HG02798 (cell line): ENCODE results near the gene CAPN10.

Source experiments
- ATAC-seq: cut with Tn5 transposase; IDR thresholded peaks from one replicate; pipeline ENCODE4 v1.9.1; 2021; ENCODE audit warnings: mild to moderate bottlenecking; ENCODE audit not compliant: unreplicated experiment, poor library complexity

The CAPN10 gene

DNA sequence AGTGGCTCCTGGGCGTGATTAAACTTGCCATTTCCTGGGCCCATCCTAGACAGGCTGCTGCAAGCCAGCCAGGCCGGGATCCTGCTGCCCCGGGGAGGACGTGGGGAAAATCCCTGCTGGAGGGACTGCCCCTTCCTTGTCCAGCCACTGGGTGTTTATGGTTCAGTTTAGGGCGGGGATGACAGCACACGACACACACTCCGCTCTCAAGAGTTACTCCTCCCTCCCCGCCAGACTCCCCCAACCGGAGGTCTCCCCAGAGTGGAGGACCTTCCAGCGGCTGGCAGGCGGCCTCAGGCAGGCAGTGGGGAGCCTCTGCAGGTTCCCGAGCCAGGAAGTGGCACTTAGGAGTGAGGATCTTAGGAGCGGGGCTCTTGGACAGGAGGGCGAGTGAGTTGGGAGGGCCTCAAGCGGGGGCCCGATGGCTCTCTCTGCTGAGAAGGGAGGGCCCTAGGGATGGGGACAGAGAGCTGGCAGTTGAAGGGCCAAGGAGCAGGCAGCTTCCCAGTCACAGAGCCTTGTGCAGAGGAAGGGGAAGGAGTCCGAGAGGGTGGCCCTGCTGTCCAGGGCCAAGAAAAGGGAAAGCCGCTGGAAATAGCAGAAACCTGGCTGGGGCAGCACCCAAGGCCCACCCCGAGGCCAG is 33.1 kb downstream of the CAPN10 start:
- ATAC-seq = no peak

DNA sequence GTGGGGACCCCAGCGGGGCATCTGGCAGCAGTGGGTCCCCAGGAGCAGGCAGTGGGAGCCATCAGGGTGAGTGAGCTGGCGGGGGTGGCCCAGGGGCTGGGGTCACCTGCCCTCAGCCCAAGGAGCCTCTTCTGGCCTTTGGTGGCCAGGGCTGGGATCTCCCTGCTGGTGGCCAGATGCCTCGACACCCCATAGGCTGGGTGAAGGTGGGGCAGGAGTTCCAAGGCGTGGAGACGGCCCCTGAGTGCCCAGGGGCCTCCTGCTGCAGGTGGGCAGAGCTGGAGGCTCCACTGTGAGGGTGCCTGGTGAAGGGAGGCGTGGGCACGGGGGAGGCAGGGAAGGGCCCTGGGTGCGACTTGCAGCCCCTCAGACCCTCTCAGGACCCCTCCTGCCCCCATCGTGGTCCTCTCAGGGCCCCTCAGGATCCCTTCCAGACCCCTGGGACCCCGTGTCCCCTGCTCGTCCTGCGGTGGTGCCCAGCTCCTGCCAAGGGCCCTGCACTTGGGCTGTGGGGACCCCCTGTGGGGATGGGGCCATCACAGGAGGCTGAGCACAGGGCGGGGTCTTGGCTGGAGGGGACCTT is 33.7 kb downstream of the CAPN10 start:
- no peak for ATAC-seq

DNA sequence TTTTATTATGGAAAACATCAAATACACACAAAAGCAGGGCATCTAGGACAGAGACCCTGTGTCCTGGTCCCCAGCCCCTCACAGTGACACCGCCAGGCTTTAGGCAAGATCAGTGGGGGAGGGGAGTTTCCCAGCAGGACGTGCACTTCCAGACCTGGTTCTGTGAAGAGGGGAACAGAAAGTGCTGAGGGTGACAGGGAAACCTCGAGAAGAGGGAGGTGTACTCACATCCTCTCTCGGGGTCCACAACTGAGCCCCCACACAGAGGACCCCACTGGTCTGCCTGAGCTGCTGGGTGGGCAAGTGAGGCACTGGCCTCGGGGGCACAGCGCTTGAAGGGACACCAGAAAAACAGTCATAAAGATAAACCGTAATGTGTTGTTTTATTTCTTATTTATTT is 34.3 kb downstream of the CAPN10 start:
- ATAC-seq = no peak

DNA sequence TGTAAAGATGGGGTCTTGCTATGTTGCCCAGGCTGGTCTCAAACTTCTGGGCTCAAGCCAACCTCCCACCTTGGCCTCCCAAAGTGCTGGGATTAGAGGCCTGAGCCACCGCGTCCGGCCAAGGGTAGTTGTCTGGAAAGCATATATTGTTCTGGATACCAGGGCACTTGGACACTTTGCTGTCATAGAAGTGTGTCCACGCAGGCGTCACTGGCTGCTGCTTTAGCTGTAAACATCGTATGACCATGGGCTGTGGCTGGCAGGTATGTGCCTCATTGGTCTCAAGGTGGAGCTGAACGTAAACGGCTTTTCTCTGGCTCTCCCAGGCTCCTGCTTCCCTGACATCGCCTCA is 35.5 kb downstream of the CAPN10 start:
- ATAC-seq = no peak

DNA sequence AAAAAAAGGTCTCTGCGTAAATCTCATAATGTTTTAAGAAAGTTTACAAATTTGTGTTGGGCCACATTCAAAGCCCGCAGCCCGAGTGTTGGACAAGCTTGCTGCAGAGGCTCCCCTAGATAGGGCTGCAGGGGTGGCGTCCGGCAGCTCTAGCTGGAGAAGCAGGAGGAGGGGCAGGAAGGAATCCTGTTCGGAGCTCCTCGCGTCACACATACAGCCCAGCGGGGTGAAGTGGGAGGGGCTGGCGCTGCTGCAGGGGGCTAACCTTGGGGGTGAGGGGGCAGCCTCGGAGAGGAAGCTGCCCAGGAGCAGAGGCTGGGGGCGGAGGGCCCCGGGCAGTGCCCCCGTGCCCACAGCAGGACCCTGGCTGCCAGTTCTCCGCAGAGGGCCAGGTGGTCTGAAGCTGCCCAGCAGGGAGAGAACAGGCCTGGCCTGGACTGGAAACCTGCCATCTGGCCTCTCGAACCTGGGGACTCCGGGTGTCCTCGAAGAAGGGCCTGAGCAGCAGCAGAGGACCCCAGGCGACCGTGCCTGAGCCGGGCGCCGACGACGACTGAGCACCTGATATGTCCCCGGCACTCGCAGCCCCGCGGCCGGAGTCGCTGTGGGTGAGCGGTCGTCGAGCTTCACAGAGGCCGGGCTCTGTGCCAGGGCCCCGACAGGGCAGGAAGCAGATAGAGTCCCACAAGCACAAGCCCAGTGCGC is 36.1 kb downstream of the CAPN10 start:
- ATAC-seq = no peak

DNA sequence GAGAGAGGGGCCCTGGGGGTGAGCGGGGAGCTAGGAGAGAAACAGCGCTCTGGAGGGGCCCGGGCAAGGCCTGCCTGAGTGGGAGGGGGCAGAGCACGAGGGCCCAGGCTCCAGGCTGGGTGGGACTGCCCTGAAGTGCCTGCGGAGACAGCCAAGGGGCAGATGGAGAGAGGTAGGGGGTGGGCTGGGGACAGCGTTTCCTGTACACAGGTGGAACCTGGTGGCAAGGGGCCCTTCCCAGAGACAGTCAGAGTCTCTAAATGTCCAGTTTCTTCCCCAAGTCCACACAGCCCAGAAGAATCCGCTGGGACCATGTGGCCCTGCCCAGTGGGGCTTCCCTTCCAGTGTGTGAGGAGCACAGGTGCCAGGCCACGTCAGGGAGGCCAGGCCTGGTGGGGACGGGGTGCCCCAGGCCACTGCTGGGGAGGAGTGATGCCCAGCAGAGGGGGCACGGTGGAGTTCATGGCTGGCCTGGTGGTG is 37.0 kb downstream of the CAPN10 start:
- ATAC-seq = no peak

DNA sequence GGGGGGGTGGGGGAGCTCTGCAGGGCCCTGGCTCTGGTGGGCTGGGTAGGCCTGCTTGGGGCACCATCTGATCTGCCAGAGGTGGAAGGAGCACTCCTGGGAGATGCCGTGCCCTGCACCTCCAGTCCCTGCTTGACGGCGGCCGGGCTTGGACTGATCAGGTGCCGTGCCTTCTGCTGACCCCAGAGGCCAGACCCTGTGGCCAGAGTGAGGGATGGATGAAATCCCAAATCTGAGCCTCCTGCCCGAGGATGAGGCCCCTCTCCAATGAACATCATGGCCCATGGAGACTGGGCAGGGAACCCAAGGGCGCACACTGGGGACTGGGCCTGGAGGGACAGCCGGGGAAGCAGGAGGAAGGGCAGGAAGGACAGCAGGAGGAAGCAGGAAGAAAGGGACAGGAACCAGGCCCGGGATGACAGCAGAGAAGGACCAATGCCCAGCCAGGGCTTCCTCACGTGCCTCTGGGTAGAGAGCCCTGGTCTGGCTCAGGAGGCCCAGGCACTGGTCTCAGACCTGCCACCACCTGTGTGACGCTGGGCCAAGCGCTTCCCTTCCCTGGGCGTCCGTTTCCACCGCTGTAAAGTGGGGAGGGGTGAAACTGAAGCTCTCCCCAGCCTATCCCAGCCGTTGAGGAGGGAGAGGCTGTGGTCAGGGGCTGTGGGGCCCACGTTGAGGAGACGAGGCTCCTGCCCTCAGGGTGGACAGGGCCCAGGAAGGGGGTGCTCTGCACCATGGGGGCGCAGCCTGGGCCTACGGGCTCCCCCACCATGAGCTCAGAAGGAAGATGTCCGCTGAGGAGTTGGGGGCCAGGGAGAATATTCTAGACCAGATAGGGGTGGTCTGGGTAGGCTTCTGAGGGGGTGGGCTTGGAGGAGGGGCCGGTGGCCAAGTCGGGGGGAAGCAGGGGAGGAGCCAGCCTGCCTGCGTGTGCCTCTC is 37.7 kb downstream of the CAPN10 start:
- ATAC-seq = no peak

DNA sequence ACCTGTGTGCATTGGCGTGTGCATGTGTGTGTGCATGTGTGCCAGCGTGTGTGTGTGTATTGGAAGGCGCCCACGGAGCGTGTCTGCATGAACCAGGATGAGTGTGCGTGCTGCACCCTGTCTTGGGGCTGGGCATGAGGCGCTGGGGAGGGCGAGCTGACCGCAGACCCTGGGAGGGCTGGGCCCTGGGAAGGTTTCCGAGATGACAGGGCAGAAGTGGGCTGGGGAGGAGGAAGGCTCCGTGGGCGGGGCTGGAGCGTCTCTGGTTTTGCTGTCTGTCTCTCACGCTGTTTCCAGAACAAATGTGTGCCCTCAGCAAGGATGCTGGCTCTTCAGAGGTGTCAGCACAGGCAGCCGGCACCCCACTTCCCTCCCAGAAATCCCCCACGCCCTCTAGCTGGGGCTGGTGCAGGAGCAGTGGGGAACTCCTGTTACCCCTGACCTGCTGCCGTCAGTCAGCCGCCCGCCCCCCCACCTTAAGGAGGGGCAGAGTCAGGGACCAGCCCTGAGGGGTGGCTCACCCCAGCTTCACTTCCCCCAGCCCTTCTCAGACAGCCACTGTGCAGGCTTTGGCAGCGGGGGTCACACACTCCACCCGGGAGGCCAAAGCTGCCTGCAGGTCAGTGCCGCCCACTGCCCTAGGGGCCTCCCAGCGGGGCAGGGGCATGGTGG is 38.6 kb downstream of the CAPN10 start, which contains the start of gene GPR35:
TSS of gene GPR35 (plus strand) at position 531 of the 672 bp plus-strand sequence. CDS start 4,473 bp downstream, outside the sequence.
- ATAC-seq = no peak

DNA sequence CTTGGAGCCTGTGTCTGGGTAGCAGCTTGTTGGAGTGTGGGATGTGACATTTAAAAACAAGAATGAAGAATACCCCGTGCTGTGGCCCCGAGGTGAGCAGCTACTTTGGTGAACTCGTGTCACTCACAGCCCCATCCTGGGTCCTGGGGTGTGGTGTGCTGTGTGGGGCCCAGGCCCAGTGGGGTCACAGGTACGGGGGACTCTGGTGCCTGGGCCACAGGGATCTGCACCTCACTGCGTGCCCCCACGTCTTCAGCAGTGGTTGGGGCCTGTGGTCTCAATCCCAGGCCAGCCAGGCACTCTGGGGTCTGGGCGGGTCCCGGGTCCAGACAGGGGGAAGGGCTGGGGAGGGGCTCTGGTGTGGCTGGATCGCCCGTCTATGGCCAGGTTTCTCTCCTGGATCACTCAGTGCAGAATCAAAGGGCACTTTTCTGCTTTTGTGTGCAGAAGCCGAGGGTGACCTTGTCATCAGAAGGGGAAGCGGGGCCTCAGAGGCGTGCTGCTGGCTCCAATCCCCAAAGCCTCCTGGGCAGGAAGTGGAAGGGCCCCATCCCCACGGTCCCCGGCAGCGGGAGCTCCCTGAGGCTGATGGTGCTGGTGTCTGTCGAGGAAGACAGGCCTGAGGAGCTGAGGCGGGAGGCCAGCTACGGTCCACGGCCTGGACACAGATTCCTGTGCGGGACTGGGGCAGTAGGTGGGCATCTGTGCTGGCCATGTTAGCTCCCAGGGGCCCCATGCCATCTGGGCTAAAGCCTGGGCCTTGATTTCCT is 40.2 kb downstream of the CAPN10 start:
- ATAC-seq = no peak

DNA sequence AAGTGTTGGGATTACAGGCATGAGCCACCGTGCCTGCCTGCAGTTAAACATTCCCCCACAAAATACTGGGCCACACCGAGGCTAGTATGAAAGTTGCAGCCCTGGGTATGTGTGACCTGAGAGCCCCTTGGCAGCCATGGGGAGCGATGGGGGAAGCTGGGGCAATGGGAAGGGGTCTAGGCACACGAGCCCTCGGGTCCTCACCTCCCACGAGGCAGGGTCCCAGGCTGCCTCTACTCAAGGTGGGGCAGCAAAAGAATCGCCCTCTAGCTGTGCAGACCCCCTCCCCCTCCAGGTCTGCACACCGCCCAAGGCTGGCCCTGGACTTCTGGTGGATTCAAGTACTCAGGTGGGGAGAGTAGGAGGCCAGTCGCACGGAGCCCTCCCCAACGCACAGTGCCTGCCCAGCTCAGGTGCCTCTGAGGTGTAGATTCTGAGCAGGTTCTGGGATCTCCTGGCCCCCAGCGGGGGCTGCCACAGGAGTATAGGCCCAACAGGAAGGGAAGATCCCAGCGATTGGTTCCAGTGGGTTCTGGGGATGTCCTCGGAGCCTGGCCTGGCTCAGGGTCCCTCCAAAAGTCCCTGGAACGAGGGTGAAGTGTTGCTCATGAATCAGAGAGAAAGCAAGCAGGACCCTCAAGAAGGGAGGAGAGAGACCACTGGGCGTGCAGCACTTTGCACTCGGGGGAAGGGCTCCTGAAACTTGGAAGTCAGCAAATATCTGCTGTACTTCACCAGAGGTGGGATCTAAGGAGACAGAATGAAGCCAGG is 41.4 kb downstream of the CAPN10 start:
- ATAC-seq = no peak

DNA sequence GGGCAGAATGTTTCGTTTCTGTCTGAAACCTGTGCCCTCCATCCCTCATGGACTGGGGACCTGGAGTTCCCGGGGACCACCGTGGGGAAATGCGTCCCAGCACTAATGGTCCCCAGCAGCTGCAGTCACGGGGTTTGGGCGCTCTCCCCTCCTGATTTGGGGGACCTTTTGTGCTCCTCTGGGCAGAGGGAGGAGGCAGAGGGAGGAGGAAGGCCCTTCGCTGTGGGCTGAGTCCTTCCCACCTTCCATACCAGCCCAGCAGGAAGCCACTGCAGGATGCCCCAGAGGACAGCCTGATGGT is 41.9 kb downstream of the CAPN10 start:
- ATAC-seq = no peak

DNA sequence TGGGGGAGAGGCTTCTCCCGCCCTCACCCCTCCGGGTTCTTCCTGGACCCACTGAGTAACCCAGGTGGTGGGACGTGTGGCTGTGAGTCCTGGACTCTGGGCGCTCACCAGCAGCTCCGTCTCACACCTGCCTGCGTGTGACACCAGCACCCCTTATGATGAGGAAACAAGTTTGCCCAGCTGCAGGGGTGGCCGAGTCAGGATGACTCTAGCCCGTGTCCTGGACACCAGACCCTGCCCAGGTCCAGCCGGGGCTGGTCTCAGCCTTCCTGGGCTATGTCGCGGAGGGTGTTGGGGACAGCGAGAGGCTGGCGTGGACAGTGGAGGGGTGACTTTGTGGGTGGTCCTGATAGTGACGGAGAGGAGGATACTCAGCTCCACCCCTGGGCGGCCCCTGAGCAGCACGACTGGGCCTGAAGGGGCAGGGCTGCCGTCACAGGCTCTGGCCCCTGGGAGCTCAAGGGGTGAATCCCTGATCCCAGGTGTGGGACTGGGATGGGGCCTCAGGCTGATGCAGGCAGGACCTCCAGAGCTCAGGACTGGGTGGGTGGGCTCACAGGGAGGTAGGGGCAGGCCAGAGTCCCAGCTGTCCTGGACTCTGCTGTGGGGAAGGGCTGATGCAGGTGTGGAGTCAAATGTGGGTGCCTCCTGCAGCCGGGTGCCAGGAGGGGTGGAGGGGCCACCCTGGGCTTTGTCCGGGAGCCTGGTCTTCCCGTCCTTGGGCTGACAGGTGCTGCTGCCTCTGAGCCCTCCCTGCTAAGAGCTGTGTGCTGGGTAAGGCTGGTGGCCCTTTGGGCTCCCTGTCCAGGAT is 42.5 kb downstream of the CAPN10 start:
- ATAC-seq = no peak

DNA sequence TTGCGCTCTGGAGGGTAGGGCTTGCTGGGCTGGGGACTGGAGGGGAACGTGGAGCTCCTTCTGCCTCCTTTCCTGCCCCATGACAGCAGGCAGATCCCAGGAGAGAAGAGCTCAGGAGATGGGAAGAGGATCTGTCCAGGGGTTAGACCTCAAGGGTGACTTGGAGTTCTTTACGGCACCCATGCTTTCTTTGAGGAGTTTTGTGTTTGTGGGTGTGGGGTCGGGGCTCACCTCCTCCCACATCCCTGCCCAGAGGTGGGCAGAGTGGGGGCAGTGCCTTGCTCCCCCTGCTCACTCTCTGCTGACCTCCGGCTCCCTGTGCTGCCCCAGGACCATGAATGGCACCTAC is 43.1 kb downstream of the CAPN10 start:
- ATAC-seq = no peak

DNA sequence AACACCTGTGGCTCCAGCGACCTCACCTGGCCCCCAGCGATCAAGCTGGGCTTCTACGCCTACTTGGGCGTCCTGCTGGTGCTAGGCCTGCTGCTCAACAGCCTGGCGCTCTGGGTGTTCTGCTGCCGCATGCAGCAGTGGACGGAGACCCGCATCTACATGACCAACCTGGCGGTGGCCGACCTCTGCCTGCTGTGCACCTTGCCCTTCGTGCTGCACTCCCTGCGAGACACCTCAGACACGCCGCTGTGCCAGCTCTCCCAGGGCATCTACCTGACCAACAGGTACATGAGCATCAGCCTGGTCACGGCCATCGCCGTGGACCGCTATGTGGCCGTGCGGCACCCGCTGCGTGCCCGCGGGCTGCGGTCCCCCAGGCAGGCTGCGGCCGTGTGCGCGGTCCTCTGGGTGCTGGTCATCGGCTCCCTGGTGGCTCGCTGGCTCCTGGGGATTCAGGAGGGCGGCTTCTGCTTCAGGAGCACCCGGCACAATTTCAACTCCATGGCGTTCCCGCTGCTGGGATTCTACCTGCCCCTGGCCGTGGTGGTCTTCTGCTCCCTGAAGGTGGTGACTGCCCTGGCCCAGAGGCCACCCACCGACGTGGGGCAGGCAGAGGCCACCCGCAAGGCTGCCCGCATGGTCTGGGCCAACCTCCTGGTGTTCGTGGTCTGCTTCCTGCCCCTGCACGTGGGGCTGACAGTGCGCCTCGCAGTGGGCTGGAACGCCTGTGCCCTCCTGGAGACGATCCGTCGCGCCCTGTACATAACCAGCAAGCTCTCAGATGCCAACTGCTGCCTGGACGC is 43.6 kb downstream of the CAPN10 start:
- ATAC-seq = no peak

DNA sequence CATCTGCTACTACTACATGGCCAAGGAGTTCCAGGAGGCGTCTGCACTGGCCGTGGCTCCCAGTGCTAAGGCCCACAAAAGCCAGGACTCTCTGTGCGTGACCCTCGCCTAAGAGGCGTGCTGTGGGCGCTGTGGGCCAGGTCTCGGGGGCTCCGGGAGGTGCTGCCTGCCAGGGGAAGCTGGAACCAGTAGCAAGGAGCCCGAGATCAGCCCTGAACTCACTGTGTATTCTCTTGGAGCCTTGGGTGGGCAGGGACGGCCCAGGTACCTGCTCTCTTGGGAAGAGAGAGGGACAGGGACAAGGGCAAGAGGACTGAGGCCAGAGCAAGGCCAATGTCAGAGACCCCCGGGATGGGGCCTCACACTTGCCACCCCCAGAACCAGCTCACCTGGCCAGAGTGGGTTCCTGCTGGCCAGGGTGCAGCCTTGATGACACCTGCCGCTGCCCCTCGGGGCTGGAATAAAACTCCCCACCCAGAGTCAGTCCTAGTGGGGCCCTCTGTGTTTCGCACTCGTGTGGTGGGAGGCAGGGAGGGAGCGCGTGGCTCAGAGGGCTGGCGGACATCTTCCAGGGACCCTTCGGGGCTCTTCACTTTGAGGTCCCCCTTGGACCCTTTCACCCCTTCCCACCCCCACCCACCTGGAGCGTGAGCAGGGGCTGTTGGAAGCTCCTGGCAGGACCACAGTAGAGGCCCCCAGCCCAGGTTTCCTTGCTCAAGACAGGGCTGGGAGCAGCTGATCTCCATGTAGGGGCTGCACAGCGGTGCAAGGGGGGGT is 44.4 kb downstream of the CAPN10 start:
- no peak for ATAC-seq

DNA sequence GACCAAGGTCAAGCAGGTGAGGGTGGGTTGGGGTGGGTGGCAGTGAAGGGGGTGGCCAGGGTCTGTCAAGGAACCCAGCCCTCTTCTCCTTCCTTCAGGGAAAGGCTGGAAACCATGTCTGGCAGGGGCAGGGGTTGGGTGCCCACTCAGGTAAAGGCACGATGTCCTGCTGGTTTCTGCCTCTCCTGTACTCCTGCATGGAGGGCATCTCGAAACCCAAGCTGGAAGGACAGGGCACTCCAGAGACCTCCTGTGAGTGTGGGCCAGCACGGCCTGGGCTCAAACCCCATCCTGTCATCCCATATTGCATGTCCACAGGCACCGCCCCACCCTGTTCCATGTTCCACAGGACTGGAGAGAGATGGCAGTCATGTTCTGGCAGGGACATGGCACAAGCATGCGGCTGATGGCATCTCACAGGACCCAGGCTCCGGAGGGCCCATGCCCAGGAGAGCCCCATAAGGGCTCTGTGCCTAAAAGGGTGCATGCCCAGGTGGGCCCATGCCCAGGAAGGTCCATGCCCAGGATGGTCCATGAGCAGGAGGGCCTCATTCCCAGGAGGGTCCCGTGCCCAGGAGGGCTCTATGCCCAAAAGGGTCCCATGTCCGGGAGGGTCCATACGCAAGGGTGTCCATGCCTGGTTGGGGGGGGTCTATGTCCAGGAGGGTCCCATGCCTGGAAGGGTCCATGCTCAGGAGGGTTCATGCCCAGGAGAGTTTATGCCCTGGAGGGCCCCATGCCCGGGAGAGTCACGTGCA is 45.2 kb downstream of the CAPN10 start:
- ATAC-seq = no peak
